Activated CD4-positive, alpha-beta T cell treated with anti-CD3 and anti-CD28 coated beads for 1 hour (primary cell): ENCODE measurements around the gene PARD6A.
"Not testable (repeated sequence)": the region's sequence is repeated elsewhere in the genome, so short reads cannot be mapped to it uniquely, and the experiment has no call there.

Experiments used
- DNase-seq: peaks from one replicate; pipeline ENCODE4 v3.0.0-alpha.2; 2020

Gene PARD6A

GRCh38 chr16:67667817-67668494, 7.2 kb downstream of the PARD6A start:
- peak; percentile 76 for DNase-seq

GRCh38 chr16:67668495-67669157, 7.9 kb downstream of the PARD6A start:
- no peak for DNase-seq

DNA sequence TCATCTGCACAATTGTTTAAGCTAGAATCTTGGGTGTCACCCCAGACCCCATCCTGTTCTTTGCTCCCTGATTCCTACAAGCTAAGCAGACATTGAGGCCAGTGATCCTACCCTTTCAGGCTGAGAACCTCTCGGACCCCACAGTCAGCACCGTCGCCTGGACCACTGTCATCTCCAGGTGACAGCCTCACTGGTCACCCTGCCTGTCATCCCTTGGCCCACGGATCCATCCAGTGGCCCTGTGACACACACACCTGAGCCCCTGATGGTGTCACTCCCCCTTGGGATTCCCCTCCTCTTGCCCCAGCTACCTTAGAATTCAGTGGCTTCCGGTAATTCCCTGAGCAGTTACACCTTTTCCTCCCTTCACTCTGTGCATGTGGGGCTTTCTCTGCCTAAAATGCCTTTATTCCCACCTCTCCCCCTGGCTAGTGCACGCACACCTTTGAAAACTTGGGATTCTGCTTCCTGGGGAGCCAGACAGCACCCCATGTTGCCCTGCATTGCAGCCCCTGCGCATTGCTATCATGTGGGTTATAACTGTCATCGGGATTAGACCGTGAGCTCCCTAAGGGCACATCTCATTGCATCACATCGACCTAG, 8.8 kb downstream of the PARD6A start:
- no peak for DNase-seq

- DNase-seq: no peak
These were observed 11.5 kb downstream of the PARD6A start for GRCh38 chr16:67672306-67672705.

GRCh38 chr16:67672739-67673662, 12.2 kb downstream of the PARD6A start:
- peak; percentile 30 for DNase-seq

- DNase-seq: no peak
These were observed 13.2 kb downstream of the PARD6A start for GRCh38 chr16:67673712-67674580.

- DNase-seq: no peak
These were observed 14.3 kb downstream of the PARD6A start for GRCh38 chr16:67674851-67675578.

GRCh38 chr16:67675579-67675935, 14.8 kb downstream of the PARD6A start:
- DNase-seq: no peak

GRCh38 chr16:67675999-67676398, 15.2 kb downstream of the PARD6A start:
- no peak for DNase-seq

DNA sequence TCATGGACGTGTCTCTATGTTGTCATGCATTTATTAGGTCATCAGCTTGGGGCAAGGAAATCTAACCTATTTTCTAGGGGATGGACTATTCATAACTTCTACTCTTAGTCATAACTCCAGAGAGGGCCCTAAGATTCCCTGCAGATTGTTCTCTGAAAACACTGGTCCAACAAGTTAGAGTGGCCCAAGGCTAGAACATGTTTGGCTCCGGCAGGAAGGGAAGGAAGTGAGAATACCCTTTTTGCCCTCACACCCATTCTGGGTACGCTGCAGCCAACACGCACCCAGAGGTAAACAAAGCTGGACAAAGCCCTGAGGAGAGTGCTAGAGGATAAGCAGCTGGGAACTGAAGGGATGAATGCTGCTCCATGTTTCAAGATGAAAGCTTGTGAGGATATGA, 15.8 kb downstream of the PARD6A start:
- DNase-seq: no peak

DNA sequence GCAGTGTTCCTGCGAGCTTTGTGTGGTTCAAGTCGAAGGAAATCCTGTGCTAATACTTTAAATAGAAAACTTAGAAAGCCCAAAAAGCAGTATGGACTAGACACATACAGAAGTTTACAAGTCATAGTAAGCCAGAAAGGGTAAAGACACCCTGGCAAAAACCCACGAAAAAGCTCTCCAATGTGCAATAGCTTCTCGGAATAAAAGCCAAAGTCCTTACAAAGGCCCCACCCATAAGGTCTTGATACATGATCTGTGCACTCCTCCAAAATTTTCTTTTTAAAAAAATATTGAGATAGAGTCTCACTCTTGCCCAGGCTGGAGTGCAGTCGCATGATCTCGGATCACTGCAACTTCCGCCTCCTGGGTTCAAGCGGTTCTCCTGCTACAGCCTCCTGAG, 16.2 kb downstream of the PARD6A start:
- DNase-seq: no peak

DNA sequence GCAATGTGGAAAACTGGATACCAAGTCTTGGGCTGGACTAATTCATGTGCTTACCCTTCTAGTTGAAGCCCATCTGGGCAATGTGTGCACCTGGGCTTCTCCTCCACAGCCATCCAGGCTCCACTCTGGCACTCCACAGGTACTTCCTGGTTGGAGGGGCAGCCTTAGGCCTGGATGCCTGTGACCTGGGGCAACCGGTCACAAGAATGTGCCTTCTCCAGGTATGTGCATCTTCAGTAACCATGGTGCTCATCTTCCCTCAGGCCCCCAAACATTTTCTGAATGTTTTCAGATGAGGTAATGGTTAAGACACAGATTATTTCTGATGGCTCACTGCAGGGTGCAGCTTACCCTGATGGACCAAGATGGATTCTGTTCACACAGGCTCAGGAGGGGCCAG, 17.0 kb downstream of the PARD6A start:
- DNase-seq: no peak

DNA sequence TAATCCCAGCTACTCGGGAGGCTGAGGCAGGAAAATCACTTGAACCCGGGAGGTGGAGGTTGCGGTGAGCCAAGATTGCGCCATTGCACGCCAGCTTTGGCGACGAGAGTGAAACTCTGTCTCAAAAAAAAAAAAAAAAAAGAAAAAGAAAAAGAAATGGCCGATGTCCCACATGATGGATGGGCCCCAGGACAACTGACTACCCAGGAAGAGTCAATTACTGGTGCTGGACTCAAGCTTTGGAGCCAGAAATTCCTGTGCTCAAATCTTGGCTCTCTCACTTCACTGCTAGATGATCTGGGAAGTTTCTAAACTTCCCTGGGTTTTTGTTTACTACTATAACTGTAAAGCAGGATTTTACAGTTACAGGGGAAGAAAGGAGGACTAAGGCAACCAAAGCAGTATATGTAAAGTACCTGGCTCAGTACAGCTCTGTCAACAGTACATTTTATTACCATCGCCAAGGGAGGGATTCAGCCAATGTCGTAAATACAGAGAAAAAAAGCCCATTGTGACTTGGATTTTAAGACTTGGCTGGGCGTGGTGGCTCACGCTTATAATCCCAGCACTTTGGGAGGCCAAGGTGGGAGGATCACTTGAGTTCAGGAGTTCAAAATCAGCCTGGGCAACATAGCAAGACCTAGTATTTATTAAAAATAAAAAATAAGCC, 17.7 kb downstream of the PARD6A start:
- no peak for DNase-seq

GRCh38 chr16:67679935-67680897, 19.5 kb downstream of the PARD6A start:
- no peak for DNase-seq

DNA sequence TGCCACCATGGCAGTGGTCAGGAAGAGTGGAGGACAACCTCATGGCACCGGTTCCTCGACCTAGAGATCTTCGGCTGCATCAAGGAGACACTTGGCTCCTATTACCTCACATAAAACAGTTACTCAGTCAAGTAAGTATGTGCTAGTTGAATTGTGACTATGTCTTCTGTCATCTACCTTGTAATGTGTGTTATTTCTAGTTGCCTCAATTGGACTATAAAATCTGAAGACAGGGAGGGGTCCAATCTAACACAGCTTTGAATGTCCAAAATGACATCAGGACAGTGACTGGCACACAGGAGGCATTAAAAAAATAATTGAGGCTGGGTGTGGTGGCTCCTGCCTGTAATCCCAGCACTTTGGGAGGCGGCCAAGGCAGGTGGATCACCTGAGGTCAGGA, 23.0 kb downstream of the PARD6A start:
- DNase-seq: no peak

- no peak for DNase-seq
These were observed 24.8 kb downstream of the PARD6A start for GRCh38 chr16:67685388-67686112.

DNA sequence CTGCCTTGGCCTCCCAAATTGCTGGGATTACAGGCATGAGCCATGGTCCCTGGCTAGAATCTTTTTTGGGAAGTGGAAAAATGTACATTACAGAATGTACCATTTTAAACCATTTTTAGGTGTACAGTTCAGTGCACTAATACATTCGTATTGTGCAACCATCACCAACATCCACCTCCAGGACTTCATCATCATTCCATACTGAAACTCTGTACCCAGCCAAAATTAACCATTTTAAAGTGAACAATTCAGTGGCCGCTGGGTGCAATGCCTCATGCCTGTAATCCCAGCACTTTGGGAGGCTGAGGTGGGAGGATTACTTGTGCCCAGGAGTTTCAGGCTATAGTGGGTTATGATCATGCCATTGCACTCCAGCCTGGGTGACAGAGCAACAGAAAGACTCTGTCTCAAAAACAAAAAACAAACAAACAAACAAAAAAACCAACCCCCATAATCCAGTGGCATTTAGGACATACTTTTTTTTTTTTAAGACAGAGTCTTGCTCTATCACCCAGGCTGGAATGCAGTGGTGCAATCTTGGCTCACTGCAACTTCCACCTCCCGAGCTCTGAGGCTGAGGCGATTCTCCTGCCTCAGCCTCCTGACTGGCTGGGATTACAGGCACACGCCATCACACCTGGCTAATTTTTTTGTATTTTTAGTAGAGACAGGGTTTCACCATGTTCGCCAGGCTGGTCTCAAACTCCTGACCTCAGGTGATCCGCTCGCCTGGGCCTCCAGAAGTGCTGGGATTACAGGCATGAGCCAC, 32.9 kb downstream of the PARD6A start:
- not testable (repeated sequence) for DNase-seq

- no peak for DNase-seq
These were observed 33.9 kb downstream of the PARD6A start for GRCh38 chr16:67694611-67695010.
